Mesendoderm (in vitro differentiated cells): Measurements from ENCODE around the gene EPB42.

Experiments
- DNase-seq: peaks from one replicate; pipeline ENCODE4 v3.0.0; 2013
- H2AK5ac ChIP-seq: 2 replicates; pipeline ENCODE4 v1.6.1; 2013; ENCODE audit warnings: low read length, inconsistent platforms
- H2BK120ac ChIP-seq: 2 replicates; pipeline ENCODE4 v1.6.1; 2013; ENCODE audit warnings: low read depth, mild to moderate bottlenecking, low read length, moderate library complexity, mixed read lengths
- H2BK15ac ChIP-seq: replicated peaks from 2 replicates; pipeline ENCODE4 v1.6.1; 2013; ENCODE audit warnings: low read depth, mild to moderate bottlenecking, moderate library complexity
- H2BK5ac ChIP-seq: 2 replicates; pipeline ENCODE4 v1.6.1; 2013; ENCODE audit warnings: low read length, inconsistent platforms
- H3K18ac ChIP-seq: 2 replicates; pipeline ENCODE4 v1.6.1; 2013; ENCODE audit warnings: mild to moderate bottlenecking, low read length, mixed read lengths
- H3K23ac ChIP-seq: one replicate; pipeline ENCODE4 v1.6.1; 2013; ENCODE audit warnings: low read length
- H3K27ac ChIP-seq: 2 replicates; pipeline ENCODE4 v1.5.1; 2013; ENCODE audit warnings: low read depth, mild to moderate bottlenecking, inconsistent platforms, low read length, moderate library complexity
- H3K27me3 ChIP-seq: 2 replicates; pipeline ENCODE4 v1.6.1; 2013; ENCODE audit warnings: low read length, control low read depth, mild to moderate bottlenecking, inconsistent platforms; ENCODE audit not compliant: insufficient read depth, poor library complexity
- H3K36me3 ChIP-seq: 2 replicates; pipeline ENCODE4 v1.6.1; 2013; ENCODE audit warnings: low read length, inconsistent platforms; ENCODE audit not compliant: control insufficient read depth, insufficient read depth
- H3K4ac ChIP-seq: one replicate; pipeline ENCODE4 v1.6.1; 2013; ENCODE audit warnings: low read depth, mild to moderate bottlenecking, low read length, moderate library complexity
- H3K4me1 ChIP-seq: 2 replicates; pipeline ENCODE4 v1.6.1; 2013; ENCODE audit warnings: low read depth, low read length, inconsistent platforms; ENCODE audit not compliant: control insufficient read depth
- H3K4me2 ChIP-seq: 2 replicates; pipeline ENCODE4 v1.6.1; 2013; ENCODE audit warnings: low read length
- H3K4me3 ChIP-seq: 2 replicates; pipeline ENCODE4 v1.5.1; 2013; ENCODE audit warnings: mild to moderate bottlenecking, low read length
- H3K56ac ChIP-seq: one replicate; pipeline ENCODE4 v1.6.1; 2013; ENCODE audit warnings: low read length
- H3K79me1 ChIP-seq: 2 replicates; pipeline ENCODE4 v1.6.1; 2013; ENCODE audit warnings: low read length, inconsistent platforms
- H3K79me2 ChIP-seq: 2 replicates; pipeline ENCODE4 v1.6.1; 2013; ENCODE audit warnings: mild to moderate bottlenecking, low read length; ENCODE audit not compliant: control insufficient read depth, insufficient read depth
- H3K9ac ChIP-seq: 2 replicates; pipeline ENCODE4 v1.6.1; 2013; ENCODE audit warnings: low read length, inconsistent platforms
- H4K5ac ChIP-seq: one replicate; pipeline ENCODE4 v1.6.1; 2013; ENCODE audit warnings: low read length
- H4K8ac ChIP-seq: one replicate; pipeline ENCODE4 v1.6.1; 2013; ENCODE audit warnings: low read depth, mild to moderate bottlenecking, control low read depth, low read length, moderate library complexity
- WGBS: extraction: QIAGEN DNeasy Blood & Tissue Kit; methylation state at CpG from one replicate; pipeline ENCODE4 v1.1.7; 2013; ENCODE audit warnings: low lambda C conversion rate, missing lambda C conversion rate; ENCODE audit not compliant: insufficient coverage; ENCODE audit errors: extremely low coverage; 5-methylcytosine and 5-hydroxymethylcytosine counted together

EPB42 gene

DNA sequence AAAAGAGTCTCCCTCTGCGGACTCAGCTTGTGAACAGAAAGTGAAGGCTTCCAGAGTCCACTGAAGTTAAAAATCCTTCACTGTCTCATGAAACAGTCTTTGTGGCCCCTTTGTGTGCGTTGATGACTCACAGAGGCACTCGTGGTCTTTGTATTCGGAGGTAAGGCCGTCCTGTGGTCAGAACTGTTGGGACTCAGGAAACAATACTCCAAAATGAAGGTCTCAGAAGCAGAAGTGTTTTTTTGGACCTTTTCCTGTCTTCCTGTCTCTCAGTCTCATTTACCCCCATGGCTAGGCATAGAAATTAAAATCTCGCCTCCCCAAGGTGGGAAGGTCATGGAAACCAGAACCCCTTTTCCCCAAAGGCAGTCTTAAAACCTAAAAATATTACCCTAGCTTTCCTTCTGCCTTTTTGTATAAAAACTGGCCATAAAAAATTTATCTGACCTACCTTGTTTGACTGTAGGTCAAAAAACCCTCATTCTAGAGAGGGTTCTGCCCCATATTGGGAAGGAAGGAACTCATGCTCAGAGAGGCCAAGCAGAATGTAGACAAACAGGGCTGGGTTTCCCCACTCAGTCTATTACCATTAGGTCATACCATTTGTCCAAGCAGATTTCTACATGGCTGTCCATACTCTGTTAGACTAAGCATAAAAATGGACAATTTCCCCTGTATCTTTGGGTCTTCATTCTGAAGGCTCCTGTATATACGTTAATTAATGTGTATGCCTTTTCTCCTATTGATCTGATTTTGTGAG lies 19.1 kb upstream of the EPB42 start:
- Histone ChIP-seq H3K18ac (no peak overlapping the region), H3K4me2 (no peak overlapping the region), H3K4me1 (no peaks in the 10 kb centered on the region), H2BK15ac (no peak overlapping the region), H4K8ac (no peak overlapping the region), H4K5ac (no peak overlapping the region), H3K27me3 (no peaks in the 10 kb centered on the region), H3K9ac (no peak overlapping the region), H3K4me3 (no peak overlapping the region), H3K56ac (no peak overlapping the region), H2AK5ac (no peak overlapping the region), H3K36me3 (no peaks in the 10 kb centered on the region), H3K23ac (no peak overlapping the region), H3K79me2 (no peaks in the 10 kb centered on the region), H3K4ac (no peak overlapping the region), H3K27ac (no peak overlapping the region), H3K79me1 (no peaks in the 10 kb centered on the region), H2BK120ac (no peak overlapping the region), H2BK5ac (no peak overlapping the region)
- peak; percentile 11 for DNase-seq
- no CpG with 5 or more reads among the region's 7 CpGs for WGBS

DNA sequence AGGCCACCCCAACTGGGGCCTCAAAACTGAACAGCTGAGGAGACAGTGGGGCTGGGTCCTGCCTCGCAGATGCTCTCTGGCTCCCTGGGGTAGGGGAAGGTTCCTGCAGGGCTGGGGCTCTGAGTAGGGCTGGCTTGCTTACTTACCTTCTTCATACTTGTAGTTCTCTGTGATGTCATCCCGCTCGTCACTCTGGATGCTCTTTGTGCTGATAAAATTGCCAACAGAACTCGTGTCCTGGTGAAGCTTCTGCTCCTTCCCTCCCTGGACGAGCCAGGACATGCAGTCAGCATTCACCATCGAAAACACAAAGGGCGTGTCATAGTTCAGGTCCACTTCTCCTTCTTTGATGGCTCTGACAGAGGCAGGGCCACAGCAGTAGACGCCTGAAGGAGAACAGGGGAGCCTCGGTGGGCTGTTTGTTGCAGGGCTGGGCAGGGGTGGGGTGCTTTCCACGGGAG lies 17.9 kb upstream of the EPB42 start:
- no peak overlapping the region for H3K4me2 ChIP-seq
- H3K36me3 ChIP-seq, result no peaks in the 10 kb centered on the region
- H2BK120ac ChIP-seq, result no peak overlapping the region
- no peaks in the 10 kb centered on the region for H3K79me2 ChIP-seq
- no peaks in the 10 kb centered on the region for H3K4me1 ChIP-seq
- no peak overlapping the region for H2BK5ac ChIP-seq
- H3K56ac ChIP-seq, result no peak overlapping the region
- DNase-seq, result no peak
- no CpG with 5 or more reads among the region's 10 CpGs for WGBS
- H3K79me1 ChIP-seq, result no peaks in the 10 kb centered on the region
- no peak overlapping the region for H3K27ac ChIP-seq
- H3K23ac ChIP-seq, result no peak overlapping the region
- H3K27me3 ChIP-seq, result no peaks in the 10 kb centered on the region
- H3K4ac ChIP-seq, result no peak overlapping the region
- no peak overlapping the region for H3K18ac ChIP-seq
- H2AK5ac ChIP-seq, result no peak overlapping the region
- no peak overlapping the region for H3K4me3 ChIP-seq
- no peak overlapping the region for H4K8ac ChIP-seq
- no peak overlapping the region for H4K5ac ChIP-seq
- no peak overlapping the region for H2BK15ac ChIP-seq
- no peak overlapping the region for H3K9ac ChIP-seq

DNA sequence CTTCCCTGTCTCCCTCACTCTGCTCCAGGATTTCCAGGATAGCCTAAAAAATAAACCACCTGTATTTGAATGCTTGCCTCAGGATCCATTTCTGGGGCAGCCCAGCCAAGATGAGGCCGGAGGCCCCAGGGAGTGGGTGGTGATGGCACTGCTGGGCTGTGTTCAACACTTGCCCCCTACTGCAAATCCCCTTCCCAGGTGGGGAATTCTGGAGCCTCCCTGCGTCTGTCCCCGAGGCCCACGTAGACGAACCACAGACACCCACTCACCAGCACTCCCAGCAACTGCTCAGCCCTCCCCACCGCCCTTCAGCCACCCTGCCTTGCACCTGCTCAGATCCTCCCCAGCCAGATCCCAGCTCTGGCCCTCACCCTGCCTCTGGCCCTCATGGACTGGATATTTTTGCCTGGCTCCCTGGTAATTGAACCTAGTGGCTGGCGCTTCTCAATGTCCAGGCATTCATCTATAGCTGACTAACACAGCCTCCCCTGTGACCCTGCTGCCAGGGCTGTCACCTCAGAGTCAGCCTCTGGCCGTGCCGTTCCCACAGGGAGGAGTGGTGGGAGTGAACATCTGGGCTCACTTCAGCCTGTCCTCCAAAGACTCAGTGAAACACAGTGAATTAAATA lies 17.1 kb upstream of the EPB42 start:
- Histone ChIP-seq H3K4me1 (no peaks in the 10 kb centered on the region), H2BK120ac (no peak overlapping the region), H3K27ac (no peak overlapping the region), H3K79me2 (no peaks in the 10 kb centered on the region), H3K36me3 (no peaks in the 10 kb centered on the region), H4K8ac (no peak overlapping the region), H3K27me3 (no peaks in the 10 kb centered on the region), H4K5ac (no peak overlapping the region), H3K79me1 (no peaks in the 10 kb centered on the region), H3K4me2 (no peak overlapping the region), H2BK5ac (no peak overlapping the region), H3K4ac (no peak overlapping the region), H3K18ac (no peak overlapping the region), H2AK5ac (no peak overlapping the region), H2BK15ac (no peak overlapping the region), H3K23ac (no peak overlapping the region), H3K56ac (no peak overlapping the region), H3K9ac (no peak overlapping the region), H3K4me3 (no peak overlapping the region)
- WGBS, result no CpG with 5 or more reads among the region's 9 CpGs
- DNase-seq, result no peak

DNA sequence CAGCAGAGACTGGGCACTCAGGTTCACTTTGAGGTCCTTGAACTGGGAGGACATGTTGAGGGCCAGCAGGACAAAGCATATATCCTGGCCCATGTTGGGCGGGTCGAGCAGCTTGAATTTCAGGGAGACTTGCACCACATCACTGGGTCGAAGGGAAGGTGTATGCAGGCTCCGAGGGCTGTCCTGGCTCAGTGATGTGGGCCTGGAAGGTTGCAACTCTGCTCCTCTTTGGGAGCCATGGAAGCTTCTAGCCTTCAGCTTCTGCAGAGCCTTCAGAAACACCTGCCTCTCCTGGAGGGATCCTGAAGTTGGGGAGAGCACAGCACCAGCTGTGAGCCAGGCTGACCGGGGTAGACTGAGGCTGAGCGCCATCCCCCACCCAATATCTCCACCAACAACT lies 14.7 kb upstream of the EPB42 start:
- Histone ChIP-seq H4K5ac (no peak overlapping the region), H2BK120ac (no peak overlapping the region), H2AK5ac (no peak overlapping the region), H3K79me1 (no peaks in the 10 kb centered on the region), H3K27me3 (no peaks in the 10 kb centered on the region), H3K79me2 (no peaks in the 10 kb centered on the region), H3K36me3 (no peaks in the 10 kb centered on the region), H2BK15ac (no peak overlapping the region), H3K4me1 (no peaks in the 10 kb centered on the region), H3K23ac (no peak overlapping the region), H3K4ac (no peak overlapping the region), H3K56ac (no peak overlapping the region), H3K9ac (no peak overlapping the region), H3K18ac (no peak overlapping the region), H2BK5ac (no peak overlapping the region), H3K27ac (no peak overlapping the region), H3K4me3 (no peak overlapping the region), H3K4me2 (no peak overlapping the region), H4K8ac (no peak overlapping the region)
- DNase-seq, result no peak
- WGBS, result no CpG with 5 or more reads among the region's 6 CpGs

DNA sequence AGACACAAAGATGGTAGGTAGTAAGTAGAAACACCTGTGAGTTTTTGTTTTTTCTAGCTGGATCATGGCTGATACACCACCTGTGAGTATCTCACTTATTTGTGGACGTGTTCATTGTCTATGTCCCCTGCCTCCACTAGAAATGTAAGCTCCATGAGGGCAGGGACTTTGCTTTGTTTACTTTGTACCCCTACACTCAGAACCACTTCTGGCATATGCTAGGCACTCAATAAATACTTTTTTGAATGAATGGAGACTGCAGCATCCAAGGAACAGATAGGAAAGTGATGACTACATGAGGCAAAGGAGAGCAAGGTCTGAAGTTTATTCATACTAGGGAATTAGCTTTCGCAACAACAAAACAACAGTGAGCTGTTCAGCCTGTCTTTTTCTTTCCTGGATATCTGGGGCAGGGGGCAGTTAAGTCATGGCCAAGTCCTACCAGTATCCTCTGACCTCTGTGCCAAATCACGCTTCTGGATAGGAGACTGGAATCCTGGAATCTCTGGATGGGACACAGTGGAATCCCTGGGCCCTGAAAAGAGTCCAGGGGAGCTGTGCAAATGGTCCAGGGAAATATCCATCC lies 11.6 kb upstream of the EPB42 start:
- Histone ChIP-seq H2BK15ac (no peak overlapping the region), H2BK120ac (no peak overlapping the region), H3K27ac (no peak overlapping the region), H3K4me1 (no peaks in the 10 kb centered on the region), H3K9ac (no peak overlapping the region), H4K8ac (no peak overlapping the region), H3K79me1 (no peaks in the 10 kb centered on the region), H3K18ac (no peak overlapping the region), H3K56ac (no peak overlapping the region), H4K5ac (no peak overlapping the region), H3K79me2 (no peaks in the 10 kb centered on the region), H3K4me2 (no peak overlapping the region), H3K36me3 (no peaks in the 10 kb centered on the region), H3K23ac (no peak overlapping the region), H2BK5ac (no peak overlapping the region), H3K4ac (no peak overlapping the region), H2AK5ac (no peak overlapping the region), H3K4me3 (no peak overlapping the region), H3K27me3 (no peaks in the 10 kb centered on the region)
- DNase-seq, result no peak
- WGBS, result no CpG with 5 or more reads among the region's 3 CpGs
